GM19468 (cell line): Measurements from ENCODE around the gene ELAVL1.
"Not testable (repeated sequence)": the region's sequence is repeated elsewhere in the genome, so short reads cannot be mapped to it uniquely, and the experiment has no call there.

Source experiments
- ATAC-seq: cut with Tn5 transposase; IDR thresholded peaks from one replicate; pipeline ENCODE4 v1.9.1; 2021; ENCODE audit warnings: mild to moderate bottlenecking, moderate library complexity, moderate number of reproducible peaks; ENCODE audit not compliant: unreplicated experiment; ENCODE audit errors: extremely low read depth

The ELAVL1 gene

DNA sequence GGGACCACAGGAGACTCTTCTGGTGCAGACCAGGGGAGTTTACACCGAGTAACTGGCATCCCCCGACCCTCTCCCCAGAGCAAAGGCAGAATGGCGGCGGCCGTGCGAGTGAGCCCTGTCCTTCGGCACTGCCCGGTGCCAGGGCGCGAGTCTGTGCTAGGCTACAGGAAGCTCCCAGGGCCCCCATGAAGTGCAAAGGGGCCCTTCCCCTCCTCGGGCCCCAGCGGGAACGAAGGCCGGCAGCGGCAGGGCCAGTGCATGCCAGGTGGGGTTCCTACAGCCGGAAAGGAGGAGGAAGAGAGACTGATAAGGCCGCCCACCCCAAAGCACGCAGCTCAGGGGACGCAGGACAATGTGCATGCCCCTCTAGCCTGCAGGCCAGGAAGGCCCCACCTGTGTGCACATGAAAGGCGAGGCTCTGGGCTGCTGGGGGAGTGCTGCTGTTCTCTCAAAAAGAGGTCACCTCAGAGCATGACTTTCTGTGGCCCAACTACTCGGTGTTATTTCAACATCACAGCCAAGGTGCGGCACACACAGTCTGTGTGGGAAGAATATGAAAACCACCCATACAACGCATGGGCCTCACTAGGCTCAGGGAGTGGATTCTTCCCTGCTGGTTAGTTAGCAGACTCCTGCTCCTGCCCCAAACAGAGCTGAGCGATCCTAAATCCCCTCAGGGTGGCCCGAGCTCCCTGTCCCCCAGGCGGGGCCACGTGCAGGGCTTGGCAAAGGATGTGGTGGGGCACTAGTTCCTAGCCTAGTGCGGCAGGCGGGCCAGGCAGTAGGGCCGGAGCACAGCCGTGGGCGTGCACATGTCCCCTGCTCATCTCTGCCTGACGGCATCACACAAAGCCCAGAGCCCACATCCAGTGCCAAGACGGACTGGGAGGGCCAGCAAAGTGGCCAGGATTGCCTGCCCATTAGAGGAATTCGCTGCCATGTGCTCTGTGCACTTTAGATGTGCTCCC lies 33.6 kb downstream of the ELAVL1 start:
- ATAC-seq = no peak

DNA sequence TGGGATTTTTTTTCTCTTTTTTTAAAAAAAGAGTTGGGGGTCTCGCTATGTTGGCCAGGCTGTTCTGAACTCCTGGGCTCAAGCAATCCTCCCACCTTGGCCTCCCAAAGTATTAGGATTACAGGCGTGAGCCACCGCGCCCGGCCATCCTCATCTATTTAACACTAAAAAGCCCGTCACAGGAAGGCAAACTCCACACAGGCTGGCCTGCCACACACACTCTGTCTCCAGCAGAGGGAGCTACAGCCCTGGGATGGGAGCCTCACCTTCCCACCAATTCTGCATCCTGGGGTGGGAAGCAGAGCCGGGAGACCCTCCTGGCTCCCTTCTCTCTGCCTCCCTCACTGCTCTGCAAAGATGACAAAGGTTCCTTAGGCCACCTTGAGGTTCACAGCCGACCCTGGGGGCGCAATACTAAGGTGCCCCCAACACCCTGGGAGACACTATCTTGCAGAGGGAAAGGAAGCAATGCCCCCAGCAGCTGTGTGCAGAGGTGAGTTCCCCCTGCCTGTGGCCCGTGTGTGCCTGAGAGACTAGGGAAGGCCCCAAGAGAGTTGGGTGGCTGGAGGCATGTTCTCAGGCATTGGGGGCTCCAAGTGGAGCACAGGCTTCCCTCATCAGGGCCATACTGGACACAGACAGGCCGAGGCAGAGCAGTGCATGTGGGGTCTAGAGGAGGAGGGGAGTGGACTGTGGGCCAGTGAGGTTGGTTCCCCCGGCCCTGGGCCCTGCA lies 34.6 kb downstream of the ELAVL1 start:
- ATAC-seq = no peak

DNA sequence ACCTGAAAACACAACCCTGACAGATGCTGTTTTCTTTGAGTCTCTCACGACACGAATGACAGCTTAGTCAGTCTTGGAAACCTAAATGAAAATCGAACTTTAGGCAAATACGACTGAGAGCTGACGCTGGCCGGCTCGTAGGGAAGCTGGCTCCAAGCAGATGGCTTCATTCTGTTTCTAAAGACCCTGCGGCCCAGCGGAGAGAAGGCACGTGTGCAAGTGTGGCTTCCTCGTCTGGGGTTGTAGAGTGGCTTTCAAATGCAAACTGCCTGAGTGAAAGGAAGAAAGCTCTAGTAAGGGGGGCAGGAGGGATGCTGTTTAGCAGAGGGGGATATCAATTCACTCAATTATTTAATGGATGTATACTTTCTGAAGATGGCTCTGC lies 35.9 kb downstream of the ELAVL1 start:
- no peak for ATAC-seq

DNA sequence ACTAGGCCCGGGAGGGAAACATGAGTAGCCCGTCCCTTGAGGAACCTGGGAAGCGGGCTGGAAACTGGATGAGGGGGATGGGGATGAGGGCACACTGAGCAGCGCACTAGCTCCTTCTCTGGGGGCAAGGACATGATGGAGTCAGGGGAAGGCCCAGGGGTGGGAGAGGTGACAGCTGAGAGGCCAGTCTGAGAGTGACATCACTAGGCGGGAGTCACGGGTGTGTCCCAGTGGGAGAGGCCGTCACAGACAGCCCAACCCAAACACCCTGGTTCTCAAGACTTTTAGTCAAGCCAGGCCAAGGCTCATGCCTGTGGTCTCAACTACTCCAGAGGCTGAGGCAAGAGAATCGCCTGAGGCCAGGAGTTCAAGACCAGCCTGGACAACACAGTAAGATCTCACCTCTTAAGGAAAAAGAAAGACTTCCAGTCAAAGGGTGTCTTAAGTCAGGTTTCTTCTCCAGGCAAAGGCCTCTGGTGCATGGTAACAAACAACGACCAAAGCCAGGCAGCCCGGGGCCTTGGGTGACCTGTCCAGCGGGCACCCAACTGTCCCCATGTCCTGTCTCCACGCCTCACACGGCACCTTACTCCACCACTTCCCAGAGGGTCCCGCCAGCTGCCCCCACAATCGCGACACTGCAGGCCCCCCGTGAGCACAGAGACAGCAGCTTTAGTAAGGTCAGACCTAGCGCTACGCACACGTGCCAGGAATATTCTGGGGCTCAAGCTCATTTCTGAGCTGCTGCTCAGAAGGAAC lies 36.5 kb downstream of the ELAVL1 start:
- no peak for ATAC-seq

DNA sequence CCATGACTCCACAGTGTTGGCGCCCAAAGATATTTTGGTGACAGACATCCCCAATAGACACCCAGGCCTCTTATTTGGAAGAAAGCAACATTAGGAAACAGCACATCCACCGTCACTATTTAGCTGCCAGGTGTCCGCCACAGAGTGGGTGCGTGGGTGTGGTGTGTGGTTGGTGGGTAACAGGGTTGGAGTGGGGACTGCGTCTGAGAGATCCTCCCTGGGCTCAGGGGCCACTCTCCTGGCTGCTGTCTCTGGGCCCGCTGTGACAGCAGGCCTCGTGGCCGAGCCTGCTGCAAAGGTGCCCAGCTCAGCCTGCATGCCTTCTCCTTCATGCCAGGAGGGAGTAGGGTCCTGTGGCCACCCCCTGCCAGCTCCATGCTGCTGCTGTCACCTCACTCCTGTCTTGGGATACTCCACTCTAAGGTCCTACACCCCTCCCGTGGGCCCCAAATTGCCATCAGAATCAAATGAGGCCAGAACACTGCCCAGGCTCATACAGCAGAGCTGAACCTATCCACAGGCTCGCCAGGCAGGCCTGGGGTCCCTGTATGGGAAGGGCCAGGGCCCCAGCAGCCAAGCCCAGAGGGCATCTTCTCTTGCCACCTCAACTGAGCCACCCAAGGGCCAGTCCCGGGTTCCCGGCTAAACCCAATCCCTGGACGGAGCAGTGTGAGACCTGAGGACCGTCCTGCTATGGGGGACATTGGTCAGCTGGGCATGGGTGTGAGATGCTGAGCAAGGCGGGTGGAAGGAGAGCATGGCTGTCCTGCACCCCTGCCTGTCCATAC lies 37.2 kb downstream of the ELAVL1 start:
- ATAC-seq = no peak

DNA sequence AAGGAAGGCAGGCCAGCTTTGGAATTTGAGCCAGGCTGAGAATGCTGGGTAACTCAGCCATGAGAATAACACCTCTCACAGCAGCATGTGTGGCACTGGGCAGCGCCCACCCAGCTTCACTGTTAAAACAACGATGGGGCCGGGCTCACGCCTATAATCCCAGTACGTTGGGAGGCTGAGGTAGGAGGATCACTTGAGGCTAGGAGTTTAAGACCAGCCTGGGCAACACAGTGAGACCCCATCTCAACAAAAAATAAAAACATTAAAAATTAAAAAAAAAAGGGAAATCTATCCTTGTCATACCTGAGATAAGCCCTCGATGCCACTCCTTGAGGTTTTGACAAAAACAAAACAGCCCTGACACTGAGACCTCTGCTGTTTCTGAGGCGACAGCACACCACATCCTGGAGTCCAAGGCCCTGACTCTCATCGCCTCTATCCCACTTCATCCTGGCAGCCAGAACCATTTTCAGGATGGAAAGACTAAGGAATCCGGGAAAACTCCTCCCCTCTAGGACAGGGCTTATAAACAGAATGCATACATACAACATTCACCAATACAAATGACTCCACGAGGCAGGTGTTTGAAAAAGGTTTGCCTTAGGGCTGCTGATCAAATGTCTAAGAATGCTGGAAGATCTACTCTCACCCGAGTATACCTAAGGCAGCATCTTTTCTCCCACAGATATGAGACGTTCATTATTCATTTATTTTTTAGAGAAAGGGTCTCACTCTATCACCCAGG lies 39.3 kb downstream of the ELAVL1 start:
- ATAC-seq = no peak

DNA sequence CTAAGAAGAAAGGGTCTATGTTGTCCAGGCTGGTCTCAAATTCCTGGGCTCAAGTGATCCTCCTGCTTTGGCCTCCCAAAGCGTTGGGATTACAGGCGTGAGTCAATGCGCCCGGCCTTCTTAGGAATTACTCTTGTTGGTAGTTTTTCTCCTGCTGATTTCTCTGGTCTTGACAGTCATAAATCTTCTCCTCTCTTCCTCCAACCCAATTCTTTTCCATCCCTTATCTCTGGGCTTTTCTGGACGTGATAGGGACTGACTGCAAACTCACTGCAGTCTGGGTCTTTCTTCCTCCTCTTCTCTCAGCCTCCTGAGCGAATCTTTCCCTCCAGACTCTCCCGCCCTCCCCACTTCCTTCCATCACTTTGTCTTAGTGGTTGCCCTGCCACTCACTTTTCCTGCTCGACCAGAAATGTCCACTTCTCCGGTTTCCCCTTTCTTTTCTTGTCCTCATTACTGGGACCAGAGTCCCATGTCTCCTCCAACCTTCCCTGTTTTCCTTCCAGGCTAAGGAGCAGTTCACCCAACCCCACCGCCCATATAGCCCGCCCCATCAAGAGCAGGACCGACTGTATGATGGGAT lies 40.1 kb downstream of the ELAVL1 start:
- no peak for ATAC-seq

DNA sequence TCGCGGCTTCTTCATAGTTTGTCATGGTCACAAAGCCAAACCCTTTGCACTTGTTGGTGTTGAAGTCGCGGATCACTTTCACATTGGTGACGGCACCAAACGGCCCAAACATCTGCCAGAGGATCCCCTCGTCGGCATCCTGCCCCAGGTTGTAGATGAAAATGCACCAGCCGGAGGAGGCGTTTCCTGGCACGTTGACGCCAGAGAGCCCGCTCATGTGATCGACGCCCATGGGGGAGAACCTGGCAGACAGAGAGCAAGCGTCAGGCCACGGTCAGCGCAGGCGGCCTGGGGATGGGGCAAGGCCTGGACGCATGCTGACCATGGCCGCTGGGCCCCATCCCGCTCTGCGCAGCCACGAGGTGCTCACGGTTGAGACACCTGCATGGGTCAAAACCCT lies 41.9 kb downstream of the ELAVL1 start:
- ATAC-seq = no peak

DNA sequence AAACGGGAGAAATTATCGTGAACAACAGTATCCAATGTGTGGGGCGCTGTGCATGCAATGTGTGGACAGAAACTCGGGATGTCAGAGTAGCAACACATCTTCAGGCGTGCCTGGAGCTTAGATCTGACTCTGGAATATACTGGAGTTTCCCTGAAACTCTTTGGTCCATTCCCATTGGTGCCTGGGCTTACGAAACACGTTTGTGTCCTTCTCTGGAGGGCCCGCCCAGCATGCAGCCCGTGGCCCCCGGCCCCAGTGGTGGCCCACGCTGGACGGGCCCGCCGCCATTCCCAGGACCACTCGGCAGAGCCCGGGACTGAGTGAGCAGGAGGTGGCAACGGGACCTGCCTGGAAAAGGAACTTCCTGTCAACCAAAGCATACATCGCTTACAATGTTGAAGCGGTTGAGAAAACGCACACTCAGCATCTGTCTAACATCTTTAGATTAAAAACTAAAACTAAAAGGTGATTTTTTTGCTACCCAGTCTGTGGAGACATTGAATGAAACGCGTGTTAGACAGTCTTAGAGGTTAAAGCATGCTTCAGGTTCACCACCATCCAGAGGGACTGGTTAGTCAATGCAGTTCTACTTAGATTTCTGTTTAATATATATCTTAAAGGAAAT lies 42.7 kb downstream of the ELAVL1 start:
- no peak for ATAC-seq

DNA sequence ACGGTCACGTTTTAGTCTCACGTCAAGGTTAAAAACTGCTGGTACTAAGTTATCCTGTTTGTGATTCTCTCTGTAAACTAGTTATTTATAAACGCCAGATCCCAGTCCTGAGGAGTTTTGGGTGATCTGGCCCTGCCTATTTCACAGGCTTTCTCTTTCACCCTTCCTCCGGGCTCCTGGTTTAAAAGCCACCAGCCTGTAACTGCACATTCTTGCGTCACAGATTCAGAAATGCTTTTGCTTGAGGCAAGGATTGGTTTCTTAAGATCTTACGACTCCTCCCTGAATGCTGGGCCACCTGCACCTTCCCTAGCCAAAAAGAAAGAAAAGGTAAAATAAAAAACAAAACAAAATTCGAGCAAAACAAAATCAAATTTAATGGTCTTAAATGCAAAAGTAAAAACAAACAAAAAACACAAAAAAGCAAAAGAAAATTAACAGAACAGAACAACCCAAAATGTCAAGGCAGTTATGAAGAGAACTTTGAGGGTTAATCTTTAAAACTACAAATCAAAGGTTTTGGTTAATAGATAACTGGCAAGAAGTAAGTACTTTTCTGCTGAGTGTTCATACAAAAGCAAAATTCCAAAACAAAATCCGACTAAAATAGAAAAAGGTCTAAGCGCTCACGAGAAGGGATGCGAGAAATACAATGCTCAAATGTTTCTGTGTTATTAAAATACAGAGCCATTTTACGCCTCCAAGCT lies 43.4 kb downstream of the ELAVL1 start:
- no peak for ATAC-seq

DNA sequence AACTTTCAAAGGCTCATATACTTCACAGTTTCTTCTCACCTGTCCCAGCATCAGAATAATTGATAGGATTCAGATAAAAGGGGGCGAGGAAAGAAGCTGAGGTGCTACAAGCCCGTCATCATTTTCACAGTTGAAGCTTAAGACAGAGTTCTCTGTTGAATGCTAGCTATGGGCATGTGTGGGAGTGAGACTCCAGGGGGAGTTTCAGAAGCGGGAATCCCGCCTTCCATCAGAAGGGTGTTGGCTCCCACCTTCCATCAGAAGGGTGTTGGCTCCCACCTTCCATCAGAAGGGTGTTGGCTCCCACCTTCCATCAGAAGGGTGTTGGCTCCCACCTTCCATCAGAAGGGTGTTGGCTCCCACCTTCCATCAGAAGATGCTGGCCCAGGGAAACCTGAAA lies 44.4 kb downstream of the ELAVL1 start:
- ATAC-seq = not testable (repeated sequence)

DNA sequence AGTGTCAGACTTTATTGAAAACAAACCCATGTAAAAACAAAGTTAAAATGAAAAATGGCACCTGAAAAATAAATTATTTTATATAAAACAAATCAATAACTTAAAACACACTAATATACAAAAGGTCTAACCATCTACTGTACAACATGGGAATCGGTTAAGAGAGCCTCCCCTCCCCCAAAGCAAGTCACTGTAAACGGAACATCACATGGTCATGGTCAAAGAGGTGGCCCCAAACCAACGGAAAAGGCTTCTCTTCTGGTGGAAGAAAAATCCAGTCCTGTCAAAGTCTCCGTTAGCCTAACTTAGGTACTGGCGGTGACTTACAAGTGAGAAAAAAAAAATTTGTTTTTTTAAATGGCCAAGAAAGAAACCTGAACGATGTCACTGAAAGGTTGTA lies 46.2 kb downstream of the ELAVL1 start:
- no peak for ATAC-seq

DNA sequence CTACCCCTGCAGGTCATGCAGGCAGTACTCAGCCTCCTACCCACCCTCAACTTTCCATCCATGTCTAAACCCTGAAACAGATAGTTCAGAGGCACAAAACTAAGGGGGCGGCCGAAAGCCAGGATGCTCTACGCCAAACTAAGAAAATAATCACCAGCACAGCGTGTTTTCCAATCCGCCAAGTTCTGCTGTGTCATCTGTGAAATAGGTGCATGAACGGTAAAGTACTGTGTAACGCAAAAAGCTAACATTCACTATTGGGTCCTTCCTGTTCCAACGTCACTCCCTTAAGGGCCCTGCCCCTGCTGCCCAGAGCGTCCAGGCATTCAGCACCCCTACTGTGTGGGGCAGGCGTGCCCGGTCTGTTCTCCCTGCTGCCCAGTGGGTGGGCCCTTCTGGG lies 49.7 kb downstream of the ELAVL1 start:
- ATAC-seq = no peak

DNA sequence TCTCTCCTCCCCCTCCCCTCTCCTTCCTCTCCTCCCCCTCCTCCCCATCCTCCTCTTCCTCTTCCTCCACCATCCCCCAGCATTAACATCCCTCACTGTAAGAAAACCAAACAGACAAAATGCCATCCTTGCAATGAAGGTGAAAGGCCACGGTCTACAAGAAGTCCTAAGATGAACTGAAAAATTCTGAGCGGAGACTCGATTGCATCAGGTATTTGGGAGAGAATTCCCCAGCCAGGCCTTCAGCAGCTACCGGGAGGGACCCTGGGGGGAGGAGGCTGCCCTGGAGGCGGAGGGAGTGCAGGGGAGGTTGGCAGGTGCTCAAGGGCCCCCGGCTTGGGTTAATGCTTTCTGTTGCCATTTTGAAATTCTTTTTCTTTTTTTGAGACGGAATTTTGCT lies 51.9 kb downstream of the ELAVL1 start:
- no peak for ATAC-seq

DNA sequence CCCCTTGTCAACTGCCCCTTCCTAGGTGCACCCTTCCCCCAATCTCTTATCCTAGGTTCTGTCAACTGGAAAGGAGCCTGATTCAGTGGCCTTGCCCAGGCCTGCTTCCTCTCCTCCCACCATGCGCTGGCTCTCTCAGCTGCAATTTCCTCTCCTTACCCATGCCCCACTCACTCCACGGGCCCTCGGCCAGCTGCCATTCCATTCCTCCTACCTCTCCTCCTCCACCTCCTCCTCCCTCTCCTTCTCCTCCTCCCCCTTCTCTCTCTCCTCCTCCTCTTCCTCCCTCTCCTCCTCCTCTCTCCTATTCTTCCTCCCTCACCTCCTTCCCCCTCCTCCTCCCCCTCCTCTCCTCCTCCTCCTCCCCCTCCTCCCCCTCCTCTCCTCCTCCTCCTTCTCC lies 52.4 kb downstream of the ELAVL1 start:
- ATAC-seq = no peak

DNA sequence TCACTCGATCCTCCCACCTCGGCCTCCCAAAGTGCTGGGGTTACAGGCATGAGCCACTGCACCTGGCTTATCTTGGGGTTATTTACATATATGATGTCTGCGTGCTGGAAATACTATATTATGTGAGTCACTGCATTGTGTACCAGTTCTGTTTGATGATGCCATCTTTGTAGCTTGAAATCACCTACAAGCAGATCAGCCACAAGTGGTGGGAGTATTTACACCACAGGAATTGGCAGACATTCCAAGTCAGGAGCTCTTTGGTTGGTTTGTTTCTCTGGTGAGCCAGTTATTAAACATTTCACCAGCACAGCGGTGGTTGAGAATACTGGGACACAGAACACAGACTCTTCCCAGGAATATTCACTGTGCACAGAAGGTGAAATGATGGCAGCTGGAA lies 57.5 kb downstream of the ELAVL1 start:
- no peak for ATAC-seq

DNA sequence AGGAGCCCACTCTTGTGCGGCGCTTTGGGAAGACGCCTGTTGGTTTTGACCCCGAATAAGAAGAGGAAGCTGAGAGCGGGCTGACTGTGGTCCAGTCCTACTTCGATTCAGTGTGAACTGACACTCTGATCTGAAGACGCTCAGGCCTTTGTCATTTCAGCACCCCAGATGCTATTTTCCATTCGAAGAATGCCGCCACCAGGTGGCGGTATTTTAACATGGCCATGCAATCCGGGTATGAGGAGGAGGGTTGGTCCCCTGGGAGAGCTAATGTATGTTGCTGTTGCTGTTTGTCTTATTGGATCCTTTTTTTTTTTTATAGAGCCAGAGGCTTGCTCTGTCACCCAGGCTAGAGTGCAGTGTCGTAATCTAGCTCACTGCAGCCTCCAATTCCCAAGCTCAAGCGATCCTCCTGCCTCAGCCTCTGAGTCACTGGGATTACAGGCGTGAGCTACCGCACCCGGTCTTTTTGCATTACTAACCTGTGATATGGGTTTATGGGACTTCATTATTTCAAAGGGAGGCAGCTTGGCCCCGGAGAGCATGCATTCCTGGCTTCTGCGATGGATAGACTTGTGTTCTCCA lies 61.2 kb downstream of the ELAVL1 start:
- no peak for ATAC-seq
